T-helper 9 cell (primary cell): ENCODE measurements around the gene FLYWCH1.

Source experiments
- DNase-seq: peaks from one replicate; pipeline ENCODE4 v3.0.0-alpha.2; 2020

Gene FLYWCH1

DNA sequence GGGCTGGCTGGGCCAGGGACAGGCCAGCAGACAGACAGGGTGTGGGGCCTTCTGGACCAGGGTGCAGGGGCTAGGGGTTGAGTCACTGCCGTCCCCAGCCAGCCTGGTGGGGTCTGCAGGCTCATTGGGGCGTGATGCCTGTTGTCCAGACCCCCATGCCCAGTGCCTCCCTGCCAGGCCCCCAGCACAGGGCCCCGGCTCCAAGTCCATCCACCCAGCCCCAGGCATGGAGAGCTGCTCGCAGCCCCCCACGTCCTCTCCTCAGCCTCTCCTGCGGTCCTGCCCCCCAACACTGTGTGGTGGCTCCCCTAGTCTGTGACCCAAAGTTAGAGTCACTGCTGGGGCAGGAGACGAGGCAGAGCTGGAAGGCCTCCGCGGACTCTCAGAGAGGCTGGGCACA, 75.6 kb downstream of the FLYWCH1 start:
- no peak for DNase-seq

DNA sequence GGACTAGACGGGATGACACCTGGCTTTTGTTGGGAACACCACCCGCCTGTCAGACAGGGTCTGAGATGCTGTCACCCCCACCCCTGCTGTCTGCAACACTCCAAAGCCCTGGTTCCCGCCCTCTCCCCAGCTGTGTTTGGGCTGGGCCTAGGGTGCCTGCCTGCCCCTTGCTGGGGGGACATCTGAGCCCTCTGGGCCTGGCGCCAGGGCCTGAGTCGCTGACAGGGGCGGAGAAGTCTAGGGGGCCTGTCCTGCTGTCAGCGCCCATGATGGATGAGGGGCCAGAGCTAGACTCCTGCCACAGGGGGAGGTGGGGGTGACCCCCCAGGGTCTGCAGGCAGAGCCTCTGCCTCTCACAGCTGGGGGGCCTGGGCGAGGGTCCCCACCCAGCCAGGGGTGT, 76.1 kb downstream of the FLYWCH1 start:
- no peak for DNase-seq

DNA sequence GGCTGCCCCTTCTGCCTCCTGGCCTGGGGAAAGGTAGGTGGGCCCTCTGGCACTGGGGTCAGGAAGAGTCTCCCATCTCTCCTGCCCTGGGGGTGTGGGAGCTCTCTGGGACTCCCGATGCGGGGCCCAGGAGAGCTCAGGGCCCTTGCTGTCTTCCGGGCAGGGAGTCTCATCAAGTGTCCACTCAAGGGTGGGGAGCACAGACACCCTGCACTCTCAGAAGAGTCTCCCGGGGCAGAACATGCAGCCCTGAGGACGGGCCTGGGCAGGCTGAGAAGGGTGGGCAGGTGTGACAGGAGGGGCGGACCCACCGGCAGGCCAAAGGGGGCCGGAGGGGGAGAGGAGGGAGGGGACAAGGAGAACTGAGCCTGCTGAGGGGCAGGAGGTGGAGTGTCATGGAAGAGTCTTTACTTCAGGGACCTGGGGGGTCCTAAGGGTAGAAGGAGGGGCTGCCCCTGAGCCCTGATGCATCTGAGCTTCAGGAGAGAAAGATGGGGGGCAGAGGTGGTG, 76.9 kb downstream of the FLYWCH1 start:
- DNase-seq: no peak

DNA sequence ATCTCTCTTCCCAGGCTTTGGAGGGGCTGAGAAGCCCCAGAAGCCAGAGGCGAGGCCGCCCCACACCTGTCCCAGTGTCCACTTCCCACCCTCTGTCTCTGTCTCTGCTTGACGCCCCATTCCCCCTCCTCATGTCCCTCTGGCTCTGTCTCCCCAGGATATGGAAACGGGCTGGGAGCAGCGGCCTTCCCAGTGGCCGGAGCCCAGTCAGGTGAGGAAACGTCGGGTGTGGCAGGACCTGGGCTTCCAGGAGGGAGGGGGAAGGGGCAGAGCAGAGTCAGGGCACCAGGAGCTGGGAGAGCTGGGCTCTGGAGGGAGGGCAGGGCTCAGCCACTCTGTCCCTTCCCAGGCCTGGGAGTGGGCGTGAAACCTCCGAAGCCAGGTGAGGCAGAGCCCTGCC, 79.2 kb downstream of the FLYWCH1 start:
- DNase-seq: no peak

DNA sequence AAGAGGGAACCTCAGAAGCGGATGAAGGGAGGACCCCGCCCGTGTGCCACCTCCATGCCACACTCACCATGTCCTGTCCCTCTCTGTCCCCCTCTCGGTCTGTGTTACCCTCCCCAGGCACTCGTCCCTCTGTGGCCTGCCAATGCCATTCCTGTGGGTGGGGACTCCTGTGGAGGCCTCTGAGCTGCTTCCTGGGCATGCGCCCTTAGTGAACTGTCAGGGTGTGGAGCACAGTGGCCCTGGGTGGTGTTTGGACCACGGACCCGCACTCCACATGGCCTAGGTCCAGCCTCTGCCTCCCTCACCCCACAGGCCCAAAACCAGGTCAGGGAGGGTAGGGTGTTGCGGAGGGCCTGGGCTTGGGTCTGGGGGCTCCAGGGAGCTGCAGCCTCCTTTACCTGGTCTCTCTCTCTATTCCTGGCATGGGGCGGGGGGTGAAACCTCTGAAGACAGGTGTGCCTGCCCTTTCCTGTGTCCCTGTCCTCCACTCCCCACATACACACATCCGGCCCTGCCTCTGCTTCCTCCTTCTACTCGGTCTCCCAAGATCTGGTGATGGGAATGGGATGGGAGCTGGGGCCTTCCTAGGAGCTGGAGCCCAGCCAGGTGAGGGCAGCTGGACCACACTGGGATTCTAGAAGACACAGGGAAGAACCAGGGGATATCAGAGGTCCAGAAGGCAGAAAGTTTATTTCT, 80.0 kb downstream of the FLYWCH1 start:
- no peak for DNase-seq

DNA sequence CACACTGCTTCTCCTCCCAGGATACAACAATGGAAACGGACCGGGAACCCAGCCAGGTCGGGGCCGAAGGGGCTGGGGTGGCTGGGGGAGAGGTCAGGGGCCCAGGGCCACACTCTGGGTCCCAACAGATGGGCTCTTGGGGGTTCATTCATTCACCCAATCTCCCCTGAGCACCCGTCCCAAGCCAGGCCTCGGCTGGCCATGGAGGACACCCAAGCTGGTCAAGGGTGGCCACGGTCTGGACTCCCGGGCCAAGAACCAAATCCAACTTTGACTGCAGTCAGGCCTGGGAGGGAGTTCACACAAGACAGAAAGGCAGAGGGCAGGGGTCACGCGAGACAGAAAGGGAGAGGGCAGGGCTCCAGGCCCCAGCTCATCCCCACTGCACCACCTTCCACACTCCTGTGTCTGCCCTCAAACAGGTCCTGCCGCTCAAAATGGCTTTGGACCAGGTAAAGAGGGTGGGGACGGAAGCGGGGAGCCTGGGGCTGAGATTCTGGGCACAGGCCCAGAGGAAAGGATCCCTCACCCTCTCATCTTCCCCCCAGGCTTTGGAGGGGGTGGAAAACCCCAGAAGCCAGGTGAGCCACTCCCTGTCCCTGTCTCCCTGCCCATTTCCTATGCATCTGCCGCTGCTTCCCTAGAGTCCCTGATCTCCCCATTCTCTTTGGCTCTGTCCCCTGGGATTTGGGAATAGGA, 80.8 kb downstream of the FLYWCH1 start:
- no peak for DNase-seq

DNA sequence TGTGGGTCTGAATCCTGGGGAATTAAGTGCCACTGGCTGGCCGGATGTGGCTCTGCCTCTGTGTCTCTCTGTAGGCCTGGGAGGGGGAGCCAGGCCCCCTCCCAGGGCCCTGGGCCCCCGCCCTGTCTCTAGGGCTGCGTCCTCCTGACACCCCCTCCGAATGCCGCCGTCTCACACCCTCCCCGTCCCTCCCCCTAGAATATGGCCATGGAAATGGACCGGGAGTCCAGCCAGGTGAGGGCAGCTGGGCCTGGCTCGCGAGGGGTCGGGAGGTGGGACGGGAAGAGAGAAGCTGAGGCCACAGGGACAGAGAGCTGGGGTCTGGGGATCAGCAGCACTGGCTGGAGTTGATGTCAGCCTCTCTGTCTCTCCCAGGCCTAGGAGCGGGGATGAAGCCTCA, 84.6 kb downstream of the FLYWCH1 start:
- no peak for DNase-seq

DNA sequence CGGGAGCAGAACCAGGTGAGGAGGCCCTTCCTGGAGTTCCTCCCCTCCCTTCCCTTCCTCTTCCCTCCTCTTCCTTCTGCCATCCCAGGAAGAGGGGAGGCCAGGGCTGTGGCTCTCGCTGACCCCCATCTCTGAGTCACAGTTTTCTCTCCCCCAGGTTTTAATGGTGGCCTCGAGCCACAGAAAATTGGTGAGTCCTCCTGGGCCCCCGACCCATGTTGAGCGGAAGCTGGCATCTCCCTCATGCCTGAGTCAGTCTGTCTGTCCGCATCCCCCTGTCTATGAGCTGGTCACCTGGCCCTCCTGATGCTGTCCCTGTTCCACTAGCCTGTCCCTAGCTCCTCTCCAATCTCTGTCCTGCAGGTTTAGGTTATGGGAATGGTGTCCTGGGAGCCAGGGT, 88.2 kb downstream of the FLYWCH1 start:
- no peak for DNase-seq

DNA sequence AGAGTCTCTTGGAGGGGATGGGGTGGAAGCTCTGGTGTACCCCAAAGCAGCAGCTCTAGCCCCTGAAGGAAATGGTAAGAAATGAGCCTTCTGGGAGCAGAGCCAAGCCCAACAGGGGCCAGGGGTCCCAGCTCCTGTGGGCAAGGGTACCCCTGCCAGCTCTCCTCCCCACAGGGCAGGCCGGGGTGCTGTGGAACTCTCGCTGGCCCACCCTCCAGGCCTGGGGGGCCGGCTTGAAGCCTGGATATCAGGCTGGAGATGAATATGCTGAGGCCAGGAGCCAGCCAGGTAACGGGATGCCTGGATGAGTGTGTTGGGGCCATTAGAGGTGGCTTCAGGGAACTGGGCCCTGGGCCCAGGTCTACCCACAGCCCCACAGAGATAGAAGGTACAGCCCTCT, 88.8 kb downstream of the FLYWCH1 start:
- no peak for DNase-seq
